ENCODE measurements around the gene GNAT3.

The GNAT3 gene

GRCh38 chr7:80488851-80489370, 23.0 kb downstream of the GNAT3 start:
- TF ChIP-seq GATA3 (IDR thresholded peaks at IDR 0.05; ENCODE audit: low read depth, low read length) (no peak), GATA2 (IDR thresholded peaks at IDR 0.05; ENCODE audit: low read depth, low read length) (no peak)

GRCh38 chr7:80488406-80488805, 23.5 kb downstream of the GNAT3 start:
- TF ChIP-seq GATA3 (IDR thresholded peaks at IDR 0.05; ENCODE audit: low read depth, low read length) = no peak

- TF ChIP-seq GATA2 (IDR thresholded peaks at IDR 0.05; ENCODE audit: low read depth, low read length) (no peak), GATA3 (IDR thresholded peaks at IDR 0.05; ENCODE audit: low read depth, low read length) (no peak)
These were observed 26.1 kb downstream of the GNAT3 start for GRCh38 chr7:80485721-80486120.

- TF ChIP-seq GATA3 (IDR thresholded peaks at IDR 0.05; ENCODE audit: low read depth, low read length) = no peak
- TF ChIP-seq GATA2 (IDR thresholded peaks at IDR 0.05; ENCODE audit: low read depth, low read length) = no peak
These were observed 28.9 kb downstream of the GNAT3 start for GRCh38 chr7:80482950-80483349.

GRCh38 chr7:80481196-80481884, 30.5 kb downstream of the GNAT3 start:
- TF ChIP-seq GATA2 (IDR thresholded peaks at IDR 0.05; ENCODE audit: low read depth, low read length) (no peak), GATA3 (IDR thresholded peaks at IDR 0.05; ENCODE audit: low read depth, low read length) (no peak)

- TF ChIP-seq GATA2 (IDR thresholded peaks at IDR 0.05; ENCODE audit: low read depth, low read length) (no peak), GATA3 (IDR thresholded peaks at IDR 0.05; ENCODE audit: low read depth, low read length) (no peak)
These were observed 31.3 kb downstream of the GNAT3 start for GRCh38 chr7:80480566-80480965.

- TF ChIP-seq GATA2 (IDR thresholded peaks at IDR 0.05; ENCODE audit: low read depth, low read length) (no peak), GATA3 (IDR thresholded peaks at IDR 0.05; ENCODE audit: low read depth, low read length) (no peak)
These were observed 33.2 kb downstream of the GNAT3 start for GRCh38 chr7:80478683-80479082.

- TF ChIP-seq GATA2 (IDR thresholded peaks at IDR 0.05; ENCODE audit: low read depth, low read length) (no peak), GATA3 (IDR thresholded peaks at IDR 0.05; ENCODE audit: low read depth, low read length) (no peak)
These were observed 35.8 kb downstream of the GNAT3 start for GRCh38 chr7:80476035-80476434.

- TF ChIP-seq GATA2 (IDR thresholded peaks at IDR 0.05; ENCODE audit: low read depth, low read length) = no peak
- TF ChIP-seq GATA3 (IDR thresholded peaks at IDR 0.05; ENCODE audit: low read depth, low read length) = no peak
These were observed 36.5 kb downstream of the GNAT3 start for GRCh38 chr7:80475383-80475782.

GRCh38 chr7:80473751-80474150, 38.1 kb downstream of the GNAT3 start:
- TF ChIP-seq GATA3 (IDR thresholded peaks at IDR 0.05; ENCODE audit: low read depth, low read length) = no peak
- no peak for TF ChIP-seq GATA2 (IDR thresholded peaks at IDR 0.05; ENCODE audit: low read depth, low read length)

- no peak for TF ChIP-seq GATA2 (IDR thresholded peaks at IDR 0.05; ENCODE audit: low read depth, low read length)
- no peak for TF ChIP-seq GATA3 (IDR thresholded peaks at IDR 0.05; ENCODE audit: low read depth, low read length)
These were observed 39.2 kb downstream of the GNAT3 start for GRCh38 chr7:80472491-80473200.

GRCh38 chr7:80468931-80469714, 42.7 kb downstream of the GNAT3 start:
- TF ChIP-seq GATA3 (IDR thresholded peaks at IDR 0.05; ENCODE audit: low read depth, low read length) (no peak; the same call in 1 of the 2 replicates), GATA2 (IDR thresholded peaks at IDR 0.05; ENCODE audit: low read depth, low read length) (no peak)

- TF ChIP-seq GATA3 (IDR thresholded peaks at IDR 0.05; ENCODE audit: low read depth, low read length) (no peak), GATA2 (IDR thresholded peaks at IDR 0.05; ENCODE audit: low read depth, low read length) (no peak)
These were observed 44.8 kb downstream of the GNAT3 start for GRCh38 chr7:80467069-80467468.

GRCh38 chr7:80466636-80467035, 45.2 kb downstream of the GNAT3 start:
- no peak for TF ChIP-seq GATA3 (IDR thresholded peaks at IDR 0.05; ENCODE audit: low read depth, low read length)
- TF ChIP-seq GATA2 (IDR thresholded peaks at IDR 0.05; ENCODE audit: low read depth, low read length) = no peak
